Astrocyte of the spinal cord (primary cell): Measurements from ENCODE around the gene MARK2.

ENCODE experiments used
- DNase-seq: peaks from one replicate; pipeline ENCODE4 v3.0.0; 2011; ENCODE audit warnings: low read depth, low spot score
- H3K4me3 ChIP-seq: 2 replicates; pipeline ENCODE4 v1.5.1; 2011; ENCODE audit warnings: low read depth, mild to moderate bottlenecking, low read length, moderate library complexity
- CTCF ChIP-seq: IDR thresholded peaks from 2 replicates; pipeline ENCODE4 v1.5.1; 2012; ENCODE audit warnings: low read depth, mild to moderate bottlenecking, low read length, inconsistent platforms
- in situ Hi-C: cut with HindIII; loops from 2 replicates; pipeline ENCODE4 v1.10.0; 2017; ENCODE audit warnings: low sequenced_read_pairs

The MARK2 gene

DNA sequence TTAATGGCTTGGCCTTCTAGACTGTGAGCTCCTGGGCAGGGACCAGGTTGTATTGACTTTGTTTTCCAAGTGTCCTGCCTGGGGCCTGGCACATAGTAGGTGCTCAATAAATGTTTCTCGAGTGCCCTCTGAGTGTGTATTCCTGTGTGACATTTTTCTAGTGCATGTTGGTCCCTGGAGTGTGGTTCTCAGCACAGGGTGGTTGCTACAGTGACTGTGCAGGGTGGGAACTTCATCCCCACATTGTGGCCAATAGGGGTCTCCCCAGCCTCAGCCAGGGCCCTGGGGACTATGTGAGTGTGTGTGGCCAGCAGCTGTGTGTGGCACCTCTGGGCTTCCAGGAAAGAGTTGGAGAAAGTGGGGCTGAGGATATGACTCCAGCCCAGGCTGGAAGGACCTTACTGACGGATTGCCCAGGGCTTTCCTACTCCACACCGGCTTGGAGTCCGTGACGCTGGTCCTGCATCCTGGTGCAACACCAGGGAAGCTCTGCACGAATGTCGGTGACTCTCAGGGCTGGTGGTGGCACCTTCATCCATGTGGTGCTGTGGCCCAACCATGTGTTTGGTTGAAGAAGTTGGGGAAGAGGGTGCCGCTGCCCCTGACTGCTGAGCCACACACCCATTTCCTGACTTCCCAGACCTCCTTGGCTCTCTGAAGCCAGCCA lies 9.0 kb upstream of the MARK2 start:
- peak; percentile 46 for TF ChIP-seq CTCF
- peak; percentile 26 for DNase-seq
- H3K4me3 ChIP-seq, result no peak overlapping the region
- in situ Hi-C loops, result loop anchor here (10.0 kb wide), 1 partner anchor 65 kb away; no protein-coding TSS in a partner anchor

DNA sequence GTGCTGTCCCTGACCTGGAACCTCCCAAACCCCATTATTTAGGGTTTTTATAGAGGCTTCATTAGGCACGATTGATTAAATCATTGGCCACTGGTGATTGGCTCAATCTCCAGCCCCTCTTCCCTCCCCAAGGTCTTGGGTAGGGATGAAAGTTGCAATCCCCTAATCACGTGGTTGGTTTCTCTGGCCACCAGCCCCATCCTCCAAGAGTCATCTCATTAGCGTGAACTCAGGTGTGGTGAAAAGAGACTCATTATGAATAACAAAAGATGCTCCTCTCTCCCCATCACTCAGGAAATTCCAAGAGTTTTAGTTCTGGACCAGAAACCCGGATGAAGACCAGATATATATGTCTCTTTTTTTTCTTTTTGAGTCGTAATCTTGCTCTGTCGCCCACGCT lies 7.6 kb upstream of the MARK2 start:
- in situ Hi-C loops, result loop anchor here (10.0 kb wide), 1 partner anchor 63 kb away; no protein-coding TSS in a partner anchor
- TF ChIP-seq CTCF, result no peak
- no peak overlapping the region for H3K4me3 ChIP-seq
- DNase-seq, result no peak

DNA sequence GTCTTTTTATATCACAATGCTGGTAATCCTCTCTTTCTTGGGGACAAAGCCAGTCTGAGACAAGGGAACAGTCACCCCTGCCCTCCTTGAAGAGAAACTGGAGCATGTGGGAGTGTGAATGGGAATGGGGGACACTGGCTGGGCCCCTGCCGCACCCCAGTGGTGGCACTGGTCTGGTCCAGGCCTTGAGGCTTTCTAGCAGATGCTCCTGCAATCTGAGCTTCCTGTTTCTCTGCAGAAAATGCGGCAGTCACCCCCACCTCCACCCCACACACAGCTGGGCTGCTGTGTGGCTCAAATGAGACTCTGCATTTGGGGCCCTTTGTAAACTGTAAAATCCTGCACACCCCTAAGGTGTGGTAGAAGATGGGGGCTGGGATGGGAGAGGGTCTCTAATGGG lies 6.6 kb upstream of the MARK2 start:
- no peak overlapping the region for H3K4me3 ChIP-seq
- no peak for TF ChIP-seq CTCF
- in situ Hi-C loops, result loop anchor here (10.0 kb wide), 1 partner anchor 62 kb away; no protein-coding TSS in a partner anchor
- no peak for DNase-seq

GRCh38 chr11:63833048-63833447 lies 5.9 kb upstream of the MARK2 start:
- no peak overlapping the region for H3K4me3 ChIP-seq
- no peak for DNase-seq
- in situ Hi-C loops, result loop anchor here (10.0 kb wide), 1 partner anchor 62 kb away; no protein-coding TSS in a partner anchor
- TF ChIP-seq CTCF, result no peak

- no peak for TF ChIP-seq CTCF
- in situ Hi-C loops, result loop anchor here (10.0 kb wide), 1 partner anchor 60 kb away; no protein-coding TSS in a partner anchor
- no peak for DNase-seq
- H3K4me3 ChIP-seq, result no peak overlapping the region
Observed at GRCh38 chr11:63834535-63835157, 4.3 kb upstream of the MARK2 start.

- in situ Hi-C loops, result loop anchor here (10.0 kb wide), 1 partner anchor 60 kb away; no protein-coding TSS in a partner anchor
- no peak for TF ChIP-seq CTCF
- DNase-seq, result no peak
- H3K4me3 ChIP-seq, result no peak overlapping the region
Observed at GRCh38 chr11:63835158-63835545, 3.8 kb upstream of the MARK2 start.
